ENCODE results near the gene COL25A1. TPM values are rescaled to one million over a fixed set of nuclear protein-coding genes. Genes with fewer than 3 reads are reported as not detected.

COL25A1 gene
- total RNA-seq, 2 experiments from 2014 or later, result not detected

DNA sequence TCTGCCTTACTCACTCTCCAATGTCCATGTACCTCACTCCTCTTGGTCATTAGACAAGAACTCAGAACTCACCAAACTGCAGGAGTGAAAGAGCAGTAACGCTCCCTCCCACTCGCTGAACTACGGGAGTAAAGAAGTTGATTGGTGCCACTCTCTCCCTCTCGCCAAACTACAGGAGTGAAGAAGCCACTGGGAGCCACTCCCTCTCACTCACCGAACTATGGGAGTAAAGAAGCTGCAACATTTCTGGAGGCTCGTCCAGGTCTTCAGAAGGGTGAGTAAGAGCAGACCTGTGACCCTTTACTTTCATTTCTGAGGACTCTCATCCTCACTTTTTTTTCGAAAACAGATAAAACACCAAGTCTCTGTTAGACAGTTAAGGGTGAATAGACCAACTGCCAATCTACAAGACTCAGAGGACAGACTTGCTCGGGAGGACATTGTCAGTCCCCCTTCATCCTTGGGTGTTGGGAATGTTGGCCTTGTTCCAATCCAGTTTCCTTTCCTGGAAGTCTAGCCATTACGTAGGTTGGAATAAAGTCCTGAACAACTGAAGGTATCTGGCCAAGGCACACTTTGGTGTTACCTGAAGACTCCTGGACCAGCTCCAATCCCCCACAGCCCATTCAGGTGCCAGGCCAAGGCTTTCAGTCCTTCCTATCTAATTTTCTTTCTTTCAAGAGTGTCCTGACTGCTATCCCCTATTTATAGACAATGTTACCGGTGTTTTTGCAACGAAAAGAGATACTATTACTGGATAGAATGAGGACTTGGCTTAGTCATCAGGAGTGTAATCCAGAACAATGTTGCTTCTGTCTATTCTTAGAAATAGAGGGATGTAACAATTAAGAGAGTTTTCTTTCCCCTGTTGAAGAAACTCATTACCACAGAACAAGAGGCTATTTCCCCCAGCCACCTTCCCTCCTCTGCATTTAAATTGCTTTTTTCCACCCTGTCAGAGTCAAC lies 11.0 kb upstream of the COL25A1 start:
- H3K36me3 Mint-ChIP-seq (ENCODE audit: low read depth), result no peaks in the 10 kb centered on the region
- ChIA-PET POLR2A (no interaction called here), CTCF (no interaction called here)
- H3K9me3 Mint-ChIP-seq (ENCODE audit: insufficient read depth), result no peaks in the 10 kb centered on the region
- H3K4me3 Mint-ChIP-seq, result no peak overlapping the region
- no peak overlapping the region for H3K27ac Mint-ChIP-seq
- ATAC-seq, result no peak
- DNase-seq, result no peak
- H3K27me3 Mint-ChIP-seq (ENCODE audit: low read depth), result peaks cover 17% of the 10 kb centered on the region
- H3K4me1 Mint-ChIP-seq (ENCODE audit: low read depth), result no peaks in the 10 kb centered on the region

DNA sequence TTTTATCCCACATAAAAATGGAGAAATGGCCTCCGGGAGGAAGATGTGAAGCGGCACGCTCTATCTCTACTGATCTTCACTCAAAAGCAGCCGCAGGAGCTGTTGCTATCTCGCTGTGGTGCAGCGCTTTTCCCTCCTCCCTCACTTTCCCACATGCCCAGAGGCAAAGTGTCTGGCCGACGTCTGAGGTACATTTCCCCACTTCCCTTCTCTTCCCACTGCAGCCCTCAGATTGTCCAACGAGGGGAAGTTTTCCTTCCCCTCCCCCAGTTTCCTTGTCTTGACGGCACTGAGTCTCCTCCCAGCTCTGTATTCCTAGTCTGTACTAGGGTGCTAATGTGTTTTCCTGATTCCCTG lies 660 bp upstream of the COL25A1 start:
- peak; percentile 23 for DNase-seq
- Mint-ChIP-seq H3K9me3 (ENCODE audit: insufficient read depth) (no peaks in the 10 kb centered on the region), H3K27ac (no peak overlapping the region), H3K4me1 (ENCODE audit: low read depth) (peaks cover 14% of the 10 kb centered on the region), H3K36me3 (ENCODE audit: low read depth) (no peaks in the 10 kb centered on the region), H3K27me3 (ENCODE audit: low read depth) (peaks cover 67% of the 10 kb centered on the region), H3K4me3 (peak overlapping the region; percentile 55)
- POLR2A ChIA-PET, result no interaction called here
- CTCF ChIA-PET, result no interaction called here
- ATAC-seq, result peak; percentile 40

GRCh38 chr4:109301651-109302360 lies 652 bp downstream of the COL25A1 start:
- ATAC-seq (peak; percentile 21), DNase-seq (no peak)
- Mint-ChIP-seq H3K9me3 (ENCODE audit: insufficient read depth) (no peaks in the 10 kb centered on the region), H3K36me3 (ENCODE audit: low read depth) (no peaks in the 10 kb centered on the region), H3K27ac (no peak overlapping the region), H3K4me3 (peak overlapping the region; percentile 55), H3K27me3 (ENCODE audit: low read depth) (peaks cover 66% of the 10 kb centered on the region), H3K4me1 (ENCODE audit: low read depth) (peaks cover 14% of the 10 kb centered on the region)
- CTCF ChIA-PET, result no interaction called here
- POLR2A ChIA-PET, result no interaction called here

GRCh38 chr4:109298279-109299010 lies 4.0 kb downstream of the COL25A1 start:
- no peaks in the 10 kb centered on the region for H3K9me3 Mint-ChIP-seq (ENCODE audit: insufficient read depth)
- ChIA-PET POLR2A (no interaction called here), CTCF (interaction anchor here (0.7 to 2.0 kb wide), 6 partner anchors 9 to 648 kb away, joined by 3 to 6 read pairs (median 3); partner anchors contain the start of gene OSTC)
- no peak for DNase-seq
- H3K27ac Mint-ChIP-seq, result no peak overlapping the region
- H3K27me3 Mint-ChIP-seq (ENCODE audit: low read depth), result peaks cover 60% of the 10 kb centered on the region
- no peaks in the 10 kb centered on the region for H3K36me3 Mint-ChIP-seq (ENCODE audit: low read depth)
- H3K4me1 Mint-ChIP-seq (ENCODE audit: low read depth), result peaks cover 16% of the 10 kb centered on the region
- H3K4me3 Mint-ChIP-seq, result no peak overlapping the region
- no peak for ATAC-seq

GRCh38 chr4:109296527-109296926 lies 5.9 kb downstream of the COL25A1 start:
- no peaks in the 10 kb centered on the region for H3K9me3 Mint-ChIP-seq (ENCODE audit: insufficient read depth)
- peaks cover 52% of the 10 kb centered on the region for H3K27me3 Mint-ChIP-seq (ENCODE audit: low read depth)
- CTCF ChIA-PET, result no interaction called here

DNA sequence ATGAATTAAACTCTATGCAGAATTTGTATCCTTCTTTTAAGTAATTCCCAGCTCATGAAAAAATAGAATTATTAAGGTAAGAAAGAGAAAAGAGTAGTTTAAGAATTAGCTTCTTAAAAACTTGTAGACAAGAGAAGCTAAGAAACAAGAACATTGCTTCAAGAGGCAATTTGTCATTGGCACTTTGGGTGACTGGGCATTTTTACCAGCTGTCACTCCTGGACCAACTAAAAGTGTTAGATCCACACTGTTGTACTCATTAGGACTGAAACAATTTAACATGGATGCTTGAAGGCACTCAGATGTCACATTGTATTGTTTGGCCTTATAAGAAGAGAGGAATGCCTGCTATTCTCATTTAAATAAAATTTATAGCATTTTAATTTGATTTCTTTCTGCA lies 7.4 kb downstream of the COL25A1 start:
- POLR2A ChIA-PET, result interaction anchor here (0.5 kb wide), 1 partner anchor 54 kb away, joined by 3 read pairs; no protein-coding TSS in a partner anchor
- Mint-ChIP-seq H3K9me3 (ENCODE audit: insufficient read depth) (no peaks in the 10 kb centered on the region), H3K27me3 (ENCODE audit: low read depth) (peaks cover 43% of the 10 kb centered on the region), H3K27ac (no peak overlapping the region), H3K4me1 (ENCODE audit: low read depth) (peaks cover 2% of the 10 kb centered on the region), H3K4me3 (no peak overlapping the region), H3K36me3 (ENCODE audit: low read depth) (no peaks in the 10 kb centered on the region)
- CTCF ChIA-PET, result interaction anchor here (1.0 to 1.5 kb wide), 3 partner anchors 10 to 461 kb away, joined by 3 to 6 read pairs (median 3); no protein-coding TSS in a partner anchor
- DNase-seq, result no peak
- no peak for ATAC-seq

More at GRCh38 chr4:109296527-109296926, 5.9 kb downstream of the COL25A1 start:
- no peak overlapping the region for H3K27ac Mint-ChIP-seq
- H3K36me3 Mint-ChIP-seq (ENCODE audit: low read depth), result no peaks in the 10 kb centered on the region
- DNase-seq (no peak), ATAC-seq (no peak)
- H3K4me1 Mint-ChIP-seq (ENCODE audit: low read depth), result peaks cover 5% of the 10 kb centered on the region
- H3K4me3 Mint-ChIP-seq, result no peak overlapping the region
- POLR2A ChIA-PET, result no interaction called here

DNA sequence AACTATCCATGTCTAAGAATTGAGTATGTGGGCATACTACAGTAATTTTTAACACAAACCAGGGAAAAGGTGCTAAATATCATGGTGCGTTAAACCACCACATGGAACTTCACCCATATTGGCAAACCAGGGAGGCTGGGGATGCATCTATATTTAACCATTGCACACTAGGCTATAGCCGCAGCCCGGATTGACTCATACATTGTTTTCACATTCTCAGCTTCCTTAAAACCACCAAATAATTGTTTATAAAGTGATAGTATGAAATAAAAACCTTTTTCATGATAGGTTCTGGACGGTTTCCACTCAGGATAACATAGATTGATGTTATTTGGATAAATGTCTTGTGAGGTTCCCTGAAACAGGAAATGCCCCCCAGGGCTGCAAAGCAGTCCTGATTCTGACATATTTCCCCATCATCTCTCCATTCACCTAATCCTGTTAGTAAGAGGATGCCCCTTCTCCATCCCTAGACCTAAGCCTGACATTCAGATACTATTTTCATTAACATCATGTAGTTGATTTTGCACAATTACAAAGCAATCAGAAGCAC lies 7.9 kb downstream of the COL25A1 start:
- Mint-ChIP-seq H3K27ac (no peak overlapping the region), H3K4me1 (ENCODE audit: low read depth) (peaks cover 2% of the 10 kb centered on the region), H3K4me3 (no peak overlapping the region), H3K36me3 (ENCODE audit: low read depth) (no peaks in the 10 kb centered on the region), H3K27me3 (ENCODE audit: low read depth) (peaks cover 38% of the 10 kb centered on the region), H3K9me3 (ENCODE audit: insufficient read depth) (no peaks in the 10 kb centered on the region)
- DNase-seq, result no peak
- CTCF ChIA-PET, result interaction anchor here (1.0 to 1.5 kb wide), 2 partner anchors 210 to 461 kb away, joined by 3 to 6 read pairs; no protein-coding TSS in a partner anchor
- no peak for ATAC-seq
- POLR2A ChIA-PET, result interaction anchor here (0.5 kb wide), 1 partner anchor 53 kb away, joined by 3 read pairs; no protein-coding TSS in a partner anchor

DNA sequence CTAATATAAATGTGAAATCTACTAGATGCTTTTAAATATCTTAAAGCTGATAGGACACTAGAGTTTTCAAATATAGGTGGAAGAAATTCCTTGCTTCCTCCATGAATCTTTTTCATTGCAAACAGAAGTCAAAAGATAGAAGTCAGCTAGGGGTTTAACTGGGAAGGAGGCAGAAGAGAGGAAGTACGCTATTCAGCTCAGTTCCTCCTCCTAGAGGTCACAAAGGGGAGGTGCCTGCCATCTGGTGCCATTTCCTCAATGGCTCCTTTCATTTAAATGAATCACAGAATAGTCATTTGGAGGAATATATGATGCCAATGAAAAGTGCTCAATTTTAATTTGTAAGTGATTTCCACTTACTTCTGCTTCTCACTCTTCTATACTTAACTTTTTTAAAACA lies 8.5 kb downstream of the COL25A1 start:
- H3K9me3 Mint-ChIP-seq (ENCODE audit: insufficient read depth), result no peaks in the 10 kb centered on the region
- H3K4me3 Mint-ChIP-seq, result no peak overlapping the region
- ATAC-seq (peak; percentile 71), DNase-seq (peak; percentile 48)
- CTCF ChIA-PET, result interaction anchor here (0.6 to 1.7 kb wide), 10 partner anchors 9 to 460 kb away, joined by 3 to 8 read pairs (median 3); no protein-coding TSS in a partner anchor
- no peaks in the 10 kb centered on the region for H3K36me3 Mint-ChIP-seq (ENCODE audit: low read depth)
- peaks cover 2% of the 10 kb centered on the region for H3K4me1 Mint-ChIP-seq (ENCODE audit: low read depth)
- H3K27me3 Mint-ChIP-seq (ENCODE audit: low read depth), result peaks cover 36% of the 10 kb centered on the region
- no peak overlapping the region for H3K27ac Mint-ChIP-seq
- POLR2A ChIA-PET, result no interaction called here

DNA sequence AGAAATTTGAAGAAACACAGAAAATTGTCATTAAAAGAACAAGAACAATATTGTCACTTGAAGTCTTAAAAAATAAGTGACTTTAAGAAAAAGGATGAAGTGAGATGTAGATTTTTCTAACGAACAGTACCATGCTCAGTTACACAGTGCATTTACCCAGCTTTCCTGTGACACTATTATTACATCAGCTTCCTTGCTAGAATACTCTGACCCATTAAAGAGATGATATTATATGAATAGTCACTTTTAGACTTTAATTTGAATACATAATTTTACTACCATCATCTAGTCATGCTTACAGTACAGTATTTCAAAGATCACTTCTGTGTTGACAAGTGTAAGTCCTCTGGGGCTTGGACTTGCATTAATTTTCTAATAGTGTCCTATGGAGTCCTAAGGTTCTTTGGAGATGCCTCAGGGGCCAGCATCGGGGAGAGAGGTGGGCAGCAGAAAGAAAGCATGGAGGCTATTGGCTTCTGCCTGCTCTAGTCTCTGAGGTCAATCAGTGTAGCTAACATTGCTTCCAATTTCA lies 10.7 kb downstream of the COL25A1 start:
- CTCF ChIA-PET, result no interaction called here
- no peak for DNase-seq
- Mint-ChIP-seq H3K4me3 (no peak overlapping the region), H3K27me3 (ENCODE audit: low read depth) (peaks cover 26% of the 10 kb centered on the region), H3K27ac (no peak overlapping the region), H3K36me3 (ENCODE audit: low read depth) (no peaks in the 10 kb centered on the region), H3K9me3 (ENCODE audit: insufficient read depth) (no peaks in the 10 kb centered on the region), H3K4me1 (ENCODE audit: low read depth) (peaks cover 2% of the 10 kb centered on the region)
- POLR2A ChIA-PET, result interaction anchor here (0.6 kb wide), 1 partner anchor 235 kb away, joined by 3 read pairs; no protein-coding TSS in a partner anchor
- ATAC-seq, result no peak

- peaks cover 20% of the 10 kb centered on the region for H3K27me3 Mint-ChIP-seq (ENCODE audit: low read depth)
- H3K4me1 Mint-ChIP-seq (ENCODE audit: low read depth), result peaks cover 2% of the 10 kb centered on the region
- DNase-seq (no peak), ATAC-seq (no peak)
- no peaks in the 10 kb centered on the region for H3K36me3 Mint-ChIP-seq (ENCODE audit: low read depth)
- CTCF ChIA-PET, result no interaction called here
- no peak overlapping the region for H3K4me3 Mint-ChIP-seq
- H3K27ac Mint-ChIP-seq, result no peak overlapping the region
- POLR2A ChIA-PET, result interaction anchor here (0.6 kb wide), 1 partner anchor 234 kb away, joined by 3 read pairs; no protein-coding TSS in a partner anchor
- no peaks in the 10 kb centered on the region for H3K9me3 Mint-ChIP-seq (ENCODE audit: insufficient read depth)
Measured at GRCh38 chr4:109290918-109291317, 11.5 kb downstream of the COL25A1 start.

DNA sequence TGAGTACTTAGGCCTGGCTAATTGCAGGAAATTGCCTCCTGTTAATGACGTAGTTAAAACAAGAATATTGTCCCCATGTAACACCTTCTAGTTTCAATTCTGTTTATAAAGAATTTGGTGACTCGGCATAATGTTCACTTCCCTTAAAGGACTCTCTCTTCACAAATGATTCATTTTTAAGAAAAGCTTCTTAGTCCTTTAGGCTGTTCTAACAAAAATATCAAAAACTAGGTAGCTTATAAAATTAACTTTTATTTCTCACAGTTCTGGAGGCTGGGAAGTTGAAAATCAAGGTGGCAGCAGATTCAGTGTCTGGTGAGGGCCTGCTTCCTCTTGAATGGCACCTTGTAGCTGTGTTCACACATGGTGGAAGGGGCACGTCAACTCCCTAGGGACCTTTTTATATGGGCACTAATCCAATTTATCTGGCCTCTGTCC lies 23.8 kb downstream of the COL25A1 start:
- ChIA-PET POLR2A (no interaction called here), CTCF (no interaction called here)
- H3K9me3 Mint-ChIP-seq (ENCODE audit: insufficient read depth), result no peaks in the 10 kb centered on the region
- no peak overlapping the region for H3K4me3 Mint-ChIP-seq
- ATAC-seq, result no peak
- H3K36me3 Mint-ChIP-seq (ENCODE audit: low read depth), result no peaks in the 10 kb centered on the region
- peaks cover 14% of the 10 kb centered on the region for H3K4me1 Mint-ChIP-seq (ENCODE audit: low read depth)
- peaks cover 6% of the 10 kb centered on the region for H3K27me3 Mint-ChIP-seq (ENCODE audit: low read depth)
- H3K27ac Mint-ChIP-seq, result no peak overlapping the region
- no peak for DNase-seq

All from activated CD8-positive, alpha-beta T cell treated with anti-CD3 and anti-CD28 coated beads, Interleukin-2, amount 10 ng/mL, durations not matched to agents 7 days and 5 days (primary cell).